Progenitor cell of endocrine pancreas (in vitro differentiated cells): Measurements from ENCODE around the gene FAHD1. TPM values are rescaled to one million over a fixed set of nuclear protein-coding genes. Genes with fewer than 3 reads are reported as not detected.

Source experiments
- DNase-seq: peaks from one replicate; pipeline ENCODE4 v3.0.0; 2021; ENCODE audit warnings: low spot score; ENCODE audit not compliant: unreplicated experiment
- H3K27ac Mint-ChIP-seq: 2 replicates; pipeline ENCODE4 v1.8.0; 2021; ENCODE audit warnings: mild to moderate bottlenecking, moderate library complexity, mixed read lengths
- H3K27me3 Mint-ChIP-seq: 2 replicates; pipeline ENCODE4 v1.8.0; 2021; ENCODE audit warnings: mixed read lengths
- H3K36me3 Mint-ChIP-seq: 2 replicates; pipeline ENCODE4 v1.8.0; 2022; ENCODE audit warnings: mixed read lengths; ENCODE audit not compliant: insufficient read depth
- H3K4me1 Mint-ChIP-seq: 2 replicates; pipeline ENCODE4 v1.8.0; 2021; ENCODE audit warnings: low read depth, mixed read lengths
- H3K4me3 Mint-ChIP-seq: 2 replicates; pipeline ENCODE4 v1.8.0; 2021; ENCODE audit warnings: low read depth, mild to moderate bottlenecking, moderate library complexity, mixed read lengths
- H3K9me3 Mint-ChIP-seq: 2 replicates; pipeline ENCODE4 v1.8.0; 2021; ENCODE audit warnings: low read depth, mixed read lengths
- CTCF ChIP-seq: fragments of 200-600 bp; sonication (generic); IDR thresholded peaks from one replicate; pipeline ENCODE4 v1.5.0; 2021; ENCODE audit warnings: antibody characterized with exemption, mild to moderate bottlenecking; ENCODE audit not compliant: unreplicated experiment
- total RNA-seq: library from RNA; stranded (reverse); gene quantifications from 2 replicates; pipeline ENCODE4 v1.2.1, GENCODE V29; 2021

The FAHD1 gene
- total RNA-seq, 1 donor from 2014 or later, result 26.3 TPM

- Mint-ChIP-seq H3K4me3 (peak overlapping the region; percentile 59), H3K27me3 (no peaks in the 10 kb centered on the region), H3K9me3 (no peaks in the 10 kb centered on the region), H3K36me3 (peaks cover 2% of the 10 kb centered on the region), H3K4me1 (peaks cover 22% of the 10 kb centered on the region), H3K27ac (peak overlapping the region; percentile 16)
- DNase-seq, result no peak
- peak; percentile 32 for TF ChIP-seq CTCF
These were observed 3.2 kb upstream of the FAHD1 start for GRCh38 chr16:1823821-1824220.

- no peak for TF ChIP-seq CTCF
- Mint-ChIP-seq H3K4me1 (peaks cover 31% of the 10 kb centered on the region), H3K36me3 (no peaks in the 10 kb centered on the region), H3K27me3 (no peaks in the 10 kb centered on the region), H3K4me3 (peak overlapping the region; percentile 71), H3K27ac (peak overlapping the region; percentile 76), H3K9me3 (no peaks in the 10 kb centered on the region)
- no peak for DNase-seq
These were observed 1.6 kb upstream of the FAHD1 start for GRCh38 chr16:1825381-1825863.

GRCh38 chr16:1825864-1826690, 929 bp upstream of the FAHD1 start:
- Mint-ChIP-seq H3K9me3 (no peaks in the 10 kb centered on the region), H3K36me3 (no peaks in the 10 kb centered on the region), H3K4me1 (peaks cover 31% of the 10 kb centered on the region), H3K27ac (peak overlapping the region; percentile 76), H3K4me3 (peak overlapping the region; percentile 71), H3K27me3 (no peaks in the 10 kb centered on the region)
- DNase-seq, result peak; percentile 48
- peak; percentile 32 for TF ChIP-seq CTCF

GRCh38 chr16:1828645-1829410, 1.8 kb downstream of the FAHD1 start:
- peaks cover 1% of the 10 kb centered on the region for H3K36me3 Mint-ChIP-seq
- peak overlapping the region; percentile 91 for H3K27ac Mint-ChIP-seq
- no peak for DNase-seq
- peak overlapping the region; percentile 94 for H3K4me3 Mint-ChIP-seq
- no peaks in the 10 kb centered on the region for H3K27me3 Mint-ChIP-seq
- H3K9me3 Mint-ChIP-seq, result no peaks in the 10 kb centered on the region
- TF ChIP-seq CTCF, result no peak
- peaks cover 33% of the 10 kb centered on the region for H3K4me1 Mint-ChIP-seq

- no peak overlapping the region for H3K27ac Mint-ChIP-seq
- H3K4me3 Mint-ChIP-seq, result no peak overlapping the region
- H3K36me3 Mint-ChIP-seq, result peaks cover 1% of the 10 kb centered on the region
- H3K4me1 Mint-ChIP-seq, result peaks cover 30% of the 10 kb centered on the region
- no peak for TF ChIP-seq CTCF
- no peak for DNase-seq
- H3K27me3 Mint-ChIP-seq, result no peaks in the 10 kb centered on the region
- no peaks in the 10 kb centered on the region for H3K9me3 Mint-ChIP-seq
These were observed 3.2 kb downstream of the FAHD1 start for GRCh38 chr16:1830213-1830612.
